Mammary epithelial cell (primary cell): ENCODE data around the gene UTP11.

Experiments
- CTCF ChIP-seq, 2 donors: IDR thresholded peaks in 1 of 2; conservative IDR thresholded peaks in 1 of 2; 2 replicates each; pipeline ENCODE4 v1.5.1; 2011 to 2012; ENCODE audit warnings: inconsistent platforms in 2 of 2, low read length in 2 of 2, mild to moderate bottlenecking in 2 of 2, control low read depth in 1 of 2, low read depth in 1 of 2; ENCODE audit not compliant: insufficient read depth in 1 of 2; ENCODE audit errors: extremely low read depth in 1 of 2
- EZH2 ChIP-seq: IDR thresholded peaks from 2 replicates; pipeline ENCODE4 v1.6.1; 2012; ENCODE audit warnings: low read length, inconsistent platforms, borderline replicate concordance

GRCh38 chr1:38044221-38045215 lies 32.0 kb downstream of the UTP11 start:
- TF ChIP-seq CTCF (conservative IDR thresholded peaks at IDR 0.05 in 1 of 2, IDR thresholded peaks at IDR 0.05 in 1 of 2; ENCODE audit: extremely low read depth in 1 of 2, insufficient read depth in 1 of 2, low read depth in 1 of 2, low read length in 2 of 2) (no peak), EZH2 (peak; percentile 48)
